Measurements from ENCODE around the gene KLHL26.

The KLHL26 gene

GRCh38 chr19:18666317-18666716 is 29.5 kb downstream of the KLHL26 start:
- Mint-ChIP-seq H3K9me3 (no peaks in the 10 kb centered on the region), H3K4me1 (ENCODE audit: low read depth) (no peaks in the 10 kb centered on the region), H3K27ac (no peak overlapping the region), H3K27me3 (ENCODE audit: low read depth) (no peaks in the 10 kb centered on the region), H3K4me3 (no peak overlapping the region), H3K36me3 (ENCODE audit: low read depth) (peaks cover 6% of the 10 kb centered on the region)
- DNase-seq (ENCODE audit: low spot score): no peak

- H3K9me3 Mint-ChIP-seq: no peaks in the 10 kb centered on the region
Measured at GRCh38 chr19:18666784-18667183, 30.0 kb downstream of the KLHL26 start.

GRCh38 chr19:18667531-18668251 is 30.9 kb downstream of the KLHL26 start:
- Mint-ChIP-seq H3K4me3 (no peak overlapping the region), H3K27ac (no peak overlapping the region), H3K4me1 (ENCODE audit: low read depth) (no peaks in the 10 kb centered on the region), H3K27me3 (ENCODE audit: low read depth) (no peaks in the 10 kb centered on the region), H3K9me3 (no peaks in the 10 kb centered on the region), H3K36me3 (ENCODE audit: low read depth) (peaks cover 6% of the 10 kb centered on the region)
- DNase-seq (ENCODE audit: low spot score): no peak

More at GRCh38 chr19:18666784-18667183, 30.0 kb downstream of the KLHL26 start:
- no peak for DNase-seq (ENCODE audit: low spot score)
- no peaks in the 10 kb centered on the region for H3K27me3 Mint-ChIP-seq (ENCODE audit: low read depth)
- no peaks in the 10 kb centered on the region for H3K4me1 Mint-ChIP-seq (ENCODE audit: low read depth)
- H3K27ac Mint-ChIP-seq: no peak overlapping the region
- H3K4me3 Mint-ChIP-seq: no peak overlapping the region
- H3K36me3 Mint-ChIP-seq (ENCODE audit: low read depth): peaks cover 6% of the 10 kb centered on the region

- no peak overlapping the region for H3K4me3 Mint-ChIP-seq
- H3K27ac Mint-ChIP-seq: no peak overlapping the region
- H3K36me3 Mint-ChIP-seq (ENCODE audit: low read depth): peaks cover 6% of the 10 kb centered on the region
- no peak for DNase-seq (ENCODE audit: low spot score)
- no peaks in the 10 kb centered on the region for H3K9me3 Mint-ChIP-seq
- no peaks in the 10 kb centered on the region for H3K4me1 Mint-ChIP-seq (ENCODE audit: low read depth)
- no peaks in the 10 kb centered on the region for H3K27me3 Mint-ChIP-seq (ENCODE audit: low read depth)
Measured at GRCh38 chr19:18668252-18668631, 31.4 kb downstream of the KLHL26 start.

- no peak for DNase-seq (ENCODE audit: low spot score)
- Mint-ChIP-seq H3K27ac (no peak overlapping the region), H3K36me3 (ENCODE audit: low read depth) (peaks cover 6% of the 10 kb centered on the region), H3K4me1 (ENCODE audit: low read depth) (no peaks in the 10 kb centered on the region), H3K27me3 (ENCODE audit: low read depth) (no peaks in the 10 kb centered on the region), H3K4me3 (no peak overlapping the region), H3K9me3 (no peaks in the 10 kb centered on the region)
Measured at GRCh38 chr19:18668744-18669523, 32.1 kb downstream of the KLHL26 start.

- Mint-ChIP-seq H3K4me1 (ENCODE audit: low read depth) (no peaks in the 10 kb centered on the region), H3K27ac (no peak overlapping the region), H3K9me3 (no peaks in the 10 kb centered on the region), H3K36me3 (ENCODE audit: low read depth) (peaks cover 8% of the 10 kb centered on the region), H3K27me3 (ENCODE audit: low read depth) (no peaks in the 10 kb centered on the region), H3K4me3 (no peak overlapping the region)
- DNase-seq (ENCODE audit: low spot score): no peak
Measured at GRCh38 chr19:18669524-18669817, 32.6 kb downstream of the KLHL26 start.

- Mint-ChIP-seq H3K27ac (no peak overlapping the region), H3K4me1 (ENCODE audit: low read depth) (no peaks in the 10 kb centered on the region), H3K4me3 (no peak overlapping the region), H3K27me3 (ENCODE audit: low read depth) (no peaks in the 10 kb centered on the region), H3K36me3 (ENCODE audit: low read depth) (peaks cover 8% of the 10 kb centered on the region), H3K9me3 (no peaks in the 10 kb centered on the region)
- no peak for DNase-seq (ENCODE audit: low spot score)
Measured at GRCh38 chr19:18669883-18670282, 33.1 kb downstream of the KLHL26 start.

- Mint-ChIP-seq H3K27ac (no peak overlapping the region), H3K36me3 (ENCODE audit: low read depth) (peaks cover 8% of the 10 kb centered on the region), H3K27me3 (ENCODE audit: low read depth) (no peaks in the 10 kb centered on the region), H3K9me3 (no peaks in the 10 kb centered on the region), H3K4me1 (ENCODE audit: low read depth) (no peaks in the 10 kb centered on the region), H3K4me3 (no peak overlapping the region)
- DNase-seq (ENCODE audit: low spot score): no peak
Measured at GRCh38 chr19:18670312-18670711, 33.5 kb downstream of the KLHL26 start.

GRCh38 chr19:18671303-18672043 is 34.6 kb downstream of the KLHL26 start:
- H3K9me3 Mint-ChIP-seq: no peaks in the 10 kb centered on the region
- no peaks in the 10 kb centered on the region for H3K27me3 Mint-ChIP-seq (ENCODE audit: low read depth)
- no peak for DNase-seq (ENCODE audit: low spot score)
- H3K4me1 Mint-ChIP-seq (ENCODE audit: low read depth): no peaks in the 10 kb centered on the region
- H3K4me3 Mint-ChIP-seq: no peak overlapping the region
- no peak overlapping the region for H3K27ac Mint-ChIP-seq
- peaks cover 8% of the 10 kb centered on the region for H3K36me3 Mint-ChIP-seq (ENCODE audit: low read depth)

GRCh38 chr19:18672044-18672451 is 35.2 kb downstream of the KLHL26 start:
- Mint-ChIP-seq H3K4me1 (ENCODE audit: low read depth) (no peaks in the 10 kb centered on the region), H3K27me3 (ENCODE audit: low read depth) (no peaks in the 10 kb centered on the region), H3K36me3 (ENCODE audit: low read depth) (peaks cover 8% of the 10 kb centered on the region), H3K4me3 (no peak overlapping the region), H3K9me3 (no peaks in the 10 kb centered on the region), H3K27ac (no peak overlapping the region)
- DNase-seq (ENCODE audit: low spot score): no peak

GRCh38 chr19:18672606-18673337 is 35.9 kb downstream of the KLHL26 start:
- Mint-ChIP-seq H3K27me3 (ENCODE audit: low read depth) (no peaks in the 10 kb centered on the region), H3K4me3 (no peak overlapping the region), H3K4me1 (ENCODE audit: low read depth) (no peaks in the 10 kb centered on the region), H3K36me3 (ENCODE audit: low read depth) (peaks cover 8% of the 10 kb centered on the region), H3K9me3 (no peaks in the 10 kb centered on the region), H3K27ac (no peak overlapping the region)
- no peak for DNase-seq (ENCODE audit: low spot score)

- Mint-ChIP-seq H3K27ac (no peak overlapping the region), H3K27me3 (ENCODE audit: low read depth) (peaks cover 1% of the 10 kb centered on the region), H3K4me1 (ENCODE audit: low read depth) (no peaks in the 10 kb centered on the region), H3K36me3 (ENCODE audit: low read depth) (peaks cover 8% of the 10 kb centered on the region), H3K4me3 (no peak overlapping the region), H3K9me3 (no peaks in the 10 kb centered on the region)
- DNase-seq (ENCODE audit: low spot score): no peak
Measured at GRCh38 chr19:18674616-18675015, 37.8 kb downstream of the KLHL26 start.

- Mint-ChIP-seq H3K9me3 (no peaks in the 10 kb centered on the region), H3K27ac (no peak overlapping the region), H3K4me1 (ENCODE audit: low read depth) (no peaks in the 10 kb centered on the region), H3K4me3 (no peak overlapping the region), H3K27me3 (ENCODE audit: low read depth) (peaks cover 1% of the 10 kb centered on the region), H3K36me3 (ENCODE audit: low read depth) (peaks cover 2% of the 10 kb centered on the region)
- DNase-seq (ENCODE audit: low spot score): no peak
Measured at GRCh38 chr19:18675779-18676178, 39.0 kb downstream of the KLHL26 start.

GRCh38 chr19:18676692-18677091 is 39.9 kb downstream of the KLHL26 start:
- DNase-seq (ENCODE audit: low spot score): no peak
- peaks cover 2% of the 10 kb centered on the region for H3K36me3 Mint-ChIP-seq (ENCODE audit: low read depth)
- peaks cover 1% of the 10 kb centered on the region for H3K27me3 Mint-ChIP-seq (ENCODE audit: low read depth)
- no peaks in the 10 kb centered on the region for H3K4me1 Mint-ChIP-seq (ENCODE audit: low read depth)
- H3K9me3 Mint-ChIP-seq: no peaks in the 10 kb centered on the region
- H3K4me3 Mint-ChIP-seq: no peak overlapping the region
- H3K27ac Mint-ChIP-seq: no peak overlapping the region
